ENCODE measurements around the gene REC114. TPM values are rescaled to one million over a fixed set of nuclear protein-coding genes. Genes with fewer than 3 reads are reported as not detected.
A peak's percentile ranks its signal among the peaks of the same experiment; 100 is the strongest.

Gene REC114
- total and polyA plus RNA-seq, 9 of the 15 experiments (the other 6 are each of a cell fraction or from before 2014, with no cell fraction given): 0.07 to 0.24 TPM; not detected in 7

DNA sequence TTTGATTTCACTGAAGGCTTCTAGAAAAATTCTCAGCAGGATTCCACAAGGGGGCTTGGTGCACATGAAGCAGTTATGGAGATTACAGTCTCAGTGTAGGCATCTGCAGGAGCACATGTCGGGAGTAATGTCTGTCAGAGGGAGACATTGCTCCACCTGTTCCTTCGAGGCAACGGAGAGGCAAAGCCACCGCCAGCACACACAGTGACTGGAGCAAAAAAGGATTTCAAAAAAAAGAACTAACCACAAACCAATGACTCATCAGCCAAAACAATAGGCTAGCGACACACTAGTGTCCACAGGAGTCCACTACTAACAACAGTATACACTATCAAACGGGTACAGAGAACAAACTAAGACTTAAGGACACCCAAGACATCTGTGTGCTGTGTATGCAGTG, 121.3 kb downstream of the REC114 start (continued):
- no peak for TF ChIP-seq ESRRA (IDR thresholded peaks at IDR 0.05; ENCODE audit: borderline replicate concordance, low read depth)
- TF ChIP-seq, protein P1, sequence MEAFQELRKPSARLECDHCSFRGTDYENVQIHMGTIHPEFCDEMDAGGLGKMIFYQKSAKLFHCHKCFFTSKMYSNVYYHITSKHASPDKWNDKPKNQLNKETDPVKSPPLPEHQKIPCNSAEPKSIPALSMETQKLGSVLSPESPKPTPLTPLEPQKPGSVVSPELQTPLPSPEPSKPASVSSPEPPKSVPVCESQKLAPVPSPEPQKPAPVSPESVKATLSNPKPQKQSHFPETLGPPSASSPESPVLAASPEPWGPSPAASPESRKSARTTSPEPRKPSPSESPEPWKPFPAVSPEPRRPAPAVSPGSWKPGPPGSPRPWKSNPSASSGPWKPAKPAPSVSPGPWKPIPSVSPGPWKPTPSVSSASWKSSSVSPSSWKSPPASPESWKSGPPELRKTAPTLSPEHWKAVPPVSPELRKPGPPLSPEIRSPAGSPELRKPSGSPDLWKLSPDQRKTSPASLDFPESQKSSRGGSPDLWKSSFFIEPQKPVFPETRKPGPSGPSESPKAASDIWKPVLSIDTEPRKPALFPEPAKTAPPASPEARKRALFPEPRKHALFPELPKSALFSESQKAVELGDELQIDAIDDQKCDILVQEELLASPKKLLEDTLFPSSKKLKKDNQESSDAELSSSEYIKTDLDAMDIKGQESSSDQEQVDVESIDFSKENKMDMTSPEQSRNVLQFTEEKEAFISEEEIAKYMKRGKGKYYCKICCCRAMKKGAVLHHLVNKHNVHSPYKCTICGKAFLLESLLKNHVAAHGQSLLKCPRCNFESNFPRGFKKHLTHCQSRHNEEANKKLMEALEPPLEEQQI (IDR thresholded peaks at IDR 0.05): no peak
- TF ChIP-seq, protein P2, sequence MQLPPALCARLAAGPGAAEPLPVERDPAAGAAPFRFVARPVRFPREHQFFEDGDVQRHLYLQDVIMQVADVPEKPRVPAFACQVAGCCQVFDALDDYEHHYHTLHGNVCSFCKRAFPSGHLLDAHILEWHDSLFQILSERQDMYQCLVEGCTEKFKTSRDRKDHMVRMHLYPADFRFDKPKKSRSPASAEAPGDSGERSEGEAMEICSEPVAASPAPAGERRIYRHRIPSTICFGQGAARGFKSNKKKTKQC (CRISPR knock-in tag; IDR thresholded peaks at IDR 0.05): no peak
- no peak for TF ChIP-seq CREB5 (CRISPR knock-in tag; IDR thresholded peaks at IDR 0.05)
- no peak for TF ChIP-seq MAZ (CRISPR knock-in tag; conservative IDR thresholded peaks at IDR 0.05 in 1 of 2, IDR thresholded peaks at IDR 0.05 in 1 of 2)
- TF ChIP-seq GATAD2B (IDR thresholded peaks at IDR 0.05; ENCODE audit: borderline replicate concordance): no peak
- no peak for TF ChIP-seq GABPA (tag; conservative IDR thresholded peaks at IDR 0.05; ENCODE audit: low read depth)
- no peak for TF ChIP-seq GTF2E2 (tag; IDR thresholded peaks at IDR 0.05)
- no peak for TF ChIP-seq MTA1 (IDR thresholded peaks at IDR 0.05; ENCODE audit: borderline replicate concordance)
- TF ChIP-seq, protein P3, sequence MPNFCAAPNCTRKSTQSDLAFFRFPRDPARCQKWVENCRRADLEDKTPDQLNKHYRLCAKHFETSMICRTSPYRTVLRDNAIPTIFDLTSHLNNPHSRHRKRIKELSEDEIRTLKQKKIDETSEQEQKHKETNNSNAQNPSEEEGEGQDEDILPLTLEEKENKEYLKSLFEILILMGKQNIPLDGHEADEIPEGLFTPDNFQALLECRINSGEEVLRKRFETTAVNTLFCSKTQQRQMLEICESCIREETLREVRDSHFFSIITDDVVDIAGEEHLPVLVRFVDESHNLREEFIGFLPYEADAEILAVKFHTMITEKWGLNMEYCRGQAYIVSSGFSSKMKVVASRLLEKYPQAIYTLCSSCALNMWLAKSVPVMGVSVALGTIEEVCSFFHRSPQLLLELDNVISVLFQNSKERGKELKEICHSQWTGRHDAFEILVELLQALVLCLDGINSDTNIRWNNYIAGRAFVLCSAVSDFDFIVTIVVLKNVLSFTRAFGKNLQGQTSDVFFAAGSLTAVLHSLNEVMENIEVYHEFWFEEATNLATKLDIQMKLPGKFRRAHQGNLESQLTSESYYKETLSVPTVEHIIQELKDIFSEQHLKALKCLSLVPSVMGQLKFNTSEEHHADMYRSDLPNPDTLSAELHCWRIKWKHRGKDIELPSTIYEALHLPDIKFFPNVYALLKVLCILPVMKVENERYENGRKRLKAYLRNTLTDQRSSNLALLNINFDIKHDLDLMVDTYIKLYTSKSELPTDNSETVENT (CRISPR knock-in tag; IDR thresholded peaks at IDR 0.05): no peak
- TF ChIP-seq, protein P4, sequence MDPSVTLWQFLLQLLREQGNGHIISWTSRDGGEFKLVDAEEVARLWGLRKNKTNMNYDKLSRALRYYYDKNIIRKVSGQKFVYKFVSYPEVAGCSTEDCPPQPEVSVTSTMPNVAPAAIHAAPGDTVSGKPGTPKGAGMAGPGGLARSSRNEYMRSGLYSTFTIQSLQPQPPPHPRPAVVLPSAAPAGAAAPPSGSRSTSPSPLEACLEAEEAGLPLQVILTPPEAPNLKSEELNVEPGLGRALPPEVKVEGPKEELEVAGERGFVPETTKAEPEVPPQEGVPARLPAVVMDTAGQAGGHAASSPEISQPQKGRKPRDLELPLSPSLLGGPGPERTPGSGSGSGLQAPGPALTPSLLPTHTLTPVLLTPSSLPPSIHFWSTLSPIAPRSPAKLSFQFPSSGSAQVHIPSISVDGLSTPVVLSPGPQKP (CRISPR knock-in tag; IDR thresholded peaks at IDR 0.05): no peak
- 0 out of 2 replicates have a peak, but pooled peaks have one; percentile 21 for TF ChIP-seq SMC3 (conservative IDR thresholded peaks at IDR 0.05; ENCODE audit: insufficient read depth, low read depth, low read length)
- no peak for TF ChIP-seq SMARCA5 (IDR thresholded peaks at IDR 0.05)
- TF ChIP-seq, protein P5, sequence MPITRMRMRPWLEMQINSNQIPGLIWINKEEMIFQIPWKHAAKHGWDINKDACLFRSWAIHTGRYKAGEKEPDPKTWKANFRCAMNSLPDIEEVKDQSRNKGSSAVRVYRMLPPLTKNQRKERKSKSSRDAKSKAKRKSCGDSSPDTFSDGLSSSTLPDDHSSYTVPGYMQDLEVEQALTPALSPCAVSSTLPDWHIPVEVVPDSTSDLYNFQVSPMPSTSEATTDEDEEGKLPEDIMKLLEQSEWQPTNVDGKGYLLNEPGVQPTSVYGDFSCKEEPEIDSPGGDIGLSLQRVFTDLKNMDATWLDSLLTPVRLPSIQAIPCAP (CRISPR knock-in tag; IDR thresholded peaks at IDR 0.05; ENCODE audit: borderline replicate concordance): no peak
- TF ChIP-seq, protein P6, sequence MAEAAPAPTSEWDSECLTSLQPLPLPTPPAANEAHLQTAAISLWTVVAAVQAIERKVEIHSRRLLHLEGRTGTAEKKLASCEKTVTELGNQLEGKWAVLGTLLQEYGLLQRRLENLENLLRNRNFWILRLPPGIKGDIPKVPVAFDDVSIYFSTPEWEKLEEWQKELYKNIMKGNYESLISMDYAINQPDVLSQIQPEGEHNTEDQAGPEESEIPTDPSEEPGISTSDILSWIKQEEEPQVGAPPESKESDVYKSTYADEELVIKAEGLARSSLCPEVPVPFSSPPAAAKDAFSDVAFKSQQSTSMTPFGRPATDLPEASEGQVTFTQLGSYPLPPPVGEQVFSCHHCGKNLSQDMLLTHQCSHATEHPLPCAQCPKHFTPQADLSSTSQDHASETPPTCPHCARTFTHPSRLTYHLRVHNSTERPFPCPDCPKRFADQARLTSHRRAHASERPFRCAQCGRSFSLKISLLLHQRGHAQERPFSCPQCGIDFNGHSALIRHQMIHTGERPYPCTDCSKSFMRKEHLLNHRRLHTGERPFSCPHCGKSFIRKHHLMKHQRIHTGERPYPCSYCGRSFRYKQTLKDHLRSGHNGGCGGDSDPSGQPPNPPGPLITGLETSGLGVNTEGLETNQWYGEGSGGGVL (CRISPR knock-in tag; IDR thresholded peaks at IDR 0.05): no peak
- TF ChIP-seq IRF9 (tag; IDR thresholded peaks at IDR 0.05): no peak

All from K562 (cell line).